Progenitor cell of endocrine pancreas (in vitro differentiated cells): Measurements from ENCODE around the gene KPNB1. TPM values are rescaled to one million over a fixed set of nuclear protein-coding genes. Genes with fewer than 3 reads are reported as not detected.

ENCODE experiments used
- DNase-seq: peaks from one replicate; pipeline ENCODE4 v3.0.0; 2021; ENCODE audit warnings: low spot score; ENCODE audit not compliant: unreplicated experiment
- H3K27ac Mint-ChIP-seq: 2 replicates; pipeline ENCODE4 v1.8.0; 2021; ENCODE audit warnings: mild to moderate bottlenecking, moderate library complexity, mixed read lengths
- H3K27me3 Mint-ChIP-seq: 2 replicates; pipeline ENCODE4 v1.8.0; 2021; ENCODE audit warnings: mixed read lengths
- H3K36me3 Mint-ChIP-seq: 2 replicates; pipeline ENCODE4 v1.8.0; 2022; ENCODE audit warnings: mixed read lengths; ENCODE audit not compliant: insufficient read depth
- H3K4me1 Mint-ChIP-seq: 2 replicates; pipeline ENCODE4 v1.8.0; 2021; ENCODE audit warnings: low read depth, mixed read lengths
- H3K4me3 Mint-ChIP-seq: 2 replicates; pipeline ENCODE4 v1.8.0; 2021; ENCODE audit warnings: low read depth, mild to moderate bottlenecking, moderate library complexity, mixed read lengths
- H3K9me3 Mint-ChIP-seq: 2 replicates; pipeline ENCODE4 v1.8.0; 2021; ENCODE audit warnings: low read depth, mixed read lengths
- total RNA-seq: library from RNA; stranded (reverse); gene quantifications from 2 replicates; pipeline ENCODE4 v1.2.1, GENCODE V29; 2021
- TF ChIP-seq, protein P1 (sequence below): fragments of 200-600 bp; sonication (generic); IDR thresholded peaks from one replicate; pipeline ENCODE4 v1.5.0; 2021; ENCODE audit warnings: antibody characterized with exemption, mild to moderate bottlenecking; ENCODE audit not compliant: unreplicated experiment

The KPNB1 gene
- total RNA-seq, 1 donor from 2014 or later = 386 TPM

DNA sequence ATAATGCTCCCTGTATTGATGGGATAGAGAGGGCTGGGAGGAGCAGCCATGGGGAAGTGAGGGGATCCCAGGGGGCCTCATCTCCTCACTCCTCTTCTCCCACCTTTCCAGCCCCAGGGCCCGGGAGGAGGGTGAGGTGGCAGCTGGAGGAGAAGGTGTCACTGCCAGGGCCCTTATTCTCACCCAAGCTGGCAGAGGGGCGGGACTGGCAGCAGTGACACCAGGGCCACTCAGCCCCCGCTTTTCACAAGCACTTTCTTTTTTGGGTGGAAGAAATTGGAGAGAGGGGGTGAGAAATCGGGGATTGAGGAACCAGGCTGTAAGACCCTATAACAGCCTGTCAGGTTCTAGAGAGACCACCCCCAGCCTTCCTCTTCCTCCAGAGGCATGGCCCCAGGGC lies 81.0 kb downstream of the KPNB1 start:
- Mint-ChIP-seq H3K4me3 (no peak overlapping the region), H3K4me1 (peaks cover 3% of the 10 kb centered on the region), H3K36me3 (no peaks in the 10 kb centered on the region), H3K27me3 (peaks cover 83% of the 10 kb centered on the region), H3K9me3 (no peaks in the 10 kb centered on the region), H3K27ac (peak overlapping the region; percentile 33)
- no peak for DNase-seq
- TF ChIP-seq, protein P1, sequence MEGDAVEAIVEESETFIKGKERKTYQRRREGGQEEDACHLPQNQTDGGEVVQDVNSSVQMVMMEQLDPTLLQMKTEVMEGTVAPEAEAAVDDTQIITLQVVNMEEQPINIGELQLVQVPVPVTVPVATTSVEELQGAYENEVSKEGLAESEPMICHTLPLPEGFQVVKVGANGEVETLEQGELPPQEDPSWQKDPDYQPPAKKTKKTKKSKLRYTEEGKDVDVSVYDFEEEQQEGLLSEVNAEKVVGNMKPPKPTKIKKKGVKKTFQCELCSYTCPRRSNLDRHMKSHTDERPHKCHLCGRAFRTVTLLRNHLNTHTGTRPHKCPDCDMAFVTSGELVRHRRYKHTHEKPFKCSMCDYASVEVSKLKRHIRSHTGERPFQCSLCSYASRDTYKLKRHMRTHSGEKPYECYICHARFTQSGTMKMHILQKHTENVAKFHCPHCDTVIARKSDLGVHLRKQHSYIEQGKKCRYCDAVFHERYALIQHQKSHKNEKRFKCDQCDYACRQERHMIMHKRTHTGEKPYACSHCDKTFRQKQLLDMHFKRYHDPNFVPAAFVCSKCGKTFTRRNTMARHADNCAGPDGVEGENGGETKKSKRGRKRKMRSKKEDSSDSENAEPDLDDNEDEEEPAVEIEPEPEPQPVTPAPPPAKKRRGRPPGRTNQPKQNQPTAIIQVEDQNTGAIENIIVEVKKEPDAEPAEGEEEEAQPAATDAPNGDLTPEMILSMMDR = no peak

- no peak overlapping the region for H3K4me3 Mint-ChIP-seq
- no peak for DNase-seq
These were observed 81.7 kb downstream of the KPNB1 start for GRCh38 chr17:47731396-47731795.

GRCh38 chr17:47732399-47733046 lies 82.8 kb downstream of the KPNB1 start:
- no peak for DNase-seq
- TF ChIP-seq, protein P1 = no peak
- peaks cover 87% of the 10 kb centered on the region for H3K27me3 Mint-ChIP-seq
- peak overlapping the region; percentile 35 for H3K4me3 Mint-ChIP-seq
- H3K27ac Mint-ChIP-seq = no peak overlapping the region
- no peaks in the 10 kb centered on the region for H3K36me3 Mint-ChIP-seq
- H3K9me3 Mint-ChIP-seq = no peaks in the 10 kb centered on the region
- H3K4me1 Mint-ChIP-seq = peaks cover 3% of the 10 kb centered on the region

More at GRCh38 chr17:47731396-47731795, 81.7 kb downstream of the KPNB1 start:
- no peaks in the 10 kb centered on the region for H3K36me3 Mint-ChIP-seq
- peaks cover 83% of the 10 kb centered on the region for H3K27me3 Mint-ChIP-seq
- H3K4me1 Mint-ChIP-seq = peaks cover 3% of the 10 kb centered on the region
- H3K9me3 Mint-ChIP-seq = no peaks in the 10 kb centered on the region
- no peak overlapping the region for H3K27ac Mint-ChIP-seq
- TF ChIP-seq, protein P1 = no peak

- H3K36me3 Mint-ChIP-seq = no peaks in the 10 kb centered on the region
- H3K4me1 Mint-ChIP-seq = peaks cover 3% of the 10 kb centered on the region
- TF ChIP-seq, protein P1 = peak; percentile 34
- no peak within 1 kb of the TSS for H3K27ac Mint-ChIP-seq
- peak; percentile 56 for DNase-seq
- H3K27me3 Mint-ChIP-seq = peaks cover 82% of the 10 kb centered on the region
- H3K9me3 Mint-ChIP-seq = no peaks in the 10 kb centered on the region
- H3K4me3 Mint-ChIP-seq = peak within 1 kb of the TSS; percentile 35
These were observed 83.4 kb downstream of the KPNB1 start, which contains the start of gene TBX21 for GRCh38 chr17:47733047-47733673. TBX21 (plus strand) TSS chr17:47733236; CDS start chr17:47733455, 219 bp downstream.

DNA sequence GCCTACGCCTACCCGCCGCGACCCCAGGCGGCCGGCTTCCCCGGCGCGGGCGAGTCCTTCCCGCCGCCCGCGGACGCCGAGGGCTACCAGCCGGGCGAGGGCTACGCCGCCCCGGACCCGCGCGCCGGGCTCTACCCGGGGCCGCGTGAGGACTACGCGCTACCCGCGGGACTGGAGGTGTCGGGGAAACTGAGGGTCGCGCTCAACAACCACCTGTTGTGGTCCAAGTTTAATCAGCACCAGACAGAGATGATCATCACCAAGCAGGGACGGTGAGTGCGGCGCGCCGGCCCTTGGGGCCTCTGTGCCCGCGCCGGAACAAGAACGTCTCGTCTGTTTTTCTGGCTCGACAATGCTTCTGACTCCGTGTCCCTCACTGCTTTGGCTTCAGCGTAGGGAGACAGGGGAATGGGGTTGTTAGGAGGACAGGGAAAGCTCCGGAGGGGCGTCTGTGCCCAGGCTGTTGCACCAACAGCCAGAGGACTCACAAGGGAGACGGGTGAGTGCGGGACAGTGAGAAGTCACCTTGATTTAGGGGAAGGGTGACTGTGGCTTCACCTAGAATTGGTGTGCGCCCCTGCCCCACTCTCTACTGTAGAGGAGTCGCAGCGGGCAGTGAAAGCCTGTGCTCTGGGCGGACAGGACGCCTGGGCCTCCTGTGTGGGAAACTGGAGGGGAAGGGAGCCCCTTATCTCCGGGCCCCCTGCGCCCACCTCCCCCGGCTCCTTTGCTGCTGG lies 84.1 kb downstream of the KPNB1 start:
- peak overlapping the region; percentile 35 for H3K4me3 Mint-ChIP-seq
- no peaks in the 10 kb centered on the region for H3K9me3 Mint-ChIP-seq
- peaks cover 3% of the 10 kb centered on the region for H3K4me1 Mint-ChIP-seq
- H3K27me3 Mint-ChIP-seq = peaks cover 76% of the 10 kb centered on the region
- TF ChIP-seq, protein P1 = no peak
- H3K27ac Mint-ChIP-seq = no peak overlapping the region
- H3K36me3 Mint-ChIP-seq = no peaks in the 10 kb centered on the region
- DNase-seq = no peak
